Type B pancreatic cell (in vitro differentiated cells): ENCODE measurements around the gene PHYHIPL. TPM values are rescaled to one million over a fixed set of nuclear protein-coding genes. Genes with fewer than 3 reads are reported as not detected.

Experiments used
- DNase-seq: peaks from one replicate; pipeline ENCODE4 v3.0.0; 2021; ENCODE audit warnings: mixed read lengths; ENCODE audit not compliant: unreplicated experiment; ENCODE audit errors: extremely low spot score
- H3K27ac Mint-ChIP-seq: 2 replicates; pipeline ENCODE4 v1.8.0; 2021; ENCODE audit warnings: mild to moderate bottlenecking, mixed read lengths
- H3K27me3 Mint-ChIP-seq: 2 replicates; pipeline ENCODE4 v1.8.0; 2021; ENCODE audit warnings: mixed read lengths
- H3K36me3 Mint-ChIP-seq: 2 replicates; pipeline ENCODE4 v1.8.0; 2021; ENCODE audit warnings: mixed read lengths
- H3K4me1 Mint-ChIP-seq: one replicate; pipeline ENCODE4 v1.8.0; 2021; ENCODE audit warnings: mixed read lengths; ENCODE audit not compliant: unreplicated experiment
- H3K4me3 Mint-ChIP-seq: 2 replicates; pipeline ENCODE4 v1.8.0; 2021; ENCODE audit warnings: mild to moderate bottlenecking, mixed read lengths
- H3K9me3 Mint-ChIP-seq: 2 replicates; pipeline ENCODE4 v1.8.0; 2021; ENCODE audit warnings: mixed read lengths
- CTCF ChIP-seq: fragments of 200-600 bp; sonication (generic); conservative IDR thresholded peaks from 2 replicates; pipeline ENCODE4 v1.5.0; 2021; ENCODE audit warnings: antibody characterized with exemption, mild to moderate bottlenecking
- total RNA-seq: library from RNA; stranded (reverse); gene quantifications from 2 replicates; pipeline ENCODE4 v1.2.1, GENCODE V29; 2021; ENCODE audit warnings: low replicate concordance

The PHYHIPL gene
- total RNA-seq, 1 donor from 2014 or later: 14.3 TPM

GRCh38 chr10:59148701-59149100 lies 27.7 kb upstream of the PHYHIPL start:
- Mint-ChIP-seq H3K36me3 (no peaks in the 10 kb centered on the region), H3K4me1 (peaks cover under 1% of the 10 kb centered on the region), H3K4me3 (no peak overlapping the region), H3K27ac (no peak overlapping the region), H3K27me3 (no peaks in the 10 kb centered on the region), H3K9me3 (peaks cover 4% of the 10 kb centered on the region)
- DNase-seq: no peak
- no peak for TF ChIP-seq CTCF

- no peak for TF ChIP-seq CTCF
- H3K27me3 Mint-ChIP-seq: no peaks in the 10 kb centered on the region
- no peaks in the 10 kb centered on the region for H3K36me3 Mint-ChIP-seq
- no peaks in the 10 kb centered on the region for H3K4me1 Mint-ChIP-seq
- no peak overlapping the region for H3K4me3 Mint-ChIP-seq
- DNase-seq: no peak
- H3K27ac Mint-ChIP-seq: no peak overlapping the region
- H3K9me3 Mint-ChIP-seq: no peaks in the 10 kb centered on the region
These were observed 20.9 kb upstream of the PHYHIPL start for GRCh38 chr10:59155556-59155955.

GRCh38 chr10:59167512-59167911 lies 8.9 kb upstream of the PHYHIPL start:
- TF ChIP-seq CTCF: no peak
- no peak for DNase-seq
- Mint-ChIP-seq H3K36me3 (no peaks in the 10 kb centered on the region), H3K9me3 (peaks cover 17% of the 10 kb centered on the region), H3K27ac (no peak overlapping the region), H3K4me1 (no peaks in the 10 kb centered on the region), H3K27me3 (no peaks in the 10 kb centered on the region), H3K4me3 (no peak overlapping the region)

- Mint-ChIP-seq H3K9me3 (peaks cover 20% of the 10 kb centered on the region), H3K4me1 (peaks cover 5% of the 10 kb centered on the region), H3K27ac (no peak overlapping the region), H3K36me3 (peaks cover 5% of the 10 kb centered on the region), H3K4me3 (no peak overlapping the region), H3K27me3 (peaks cover 9% of the 10 kb centered on the region)
- no peak for TF ChIP-seq CTCF
- no peak for DNase-seq
These were observed 3.9 kb upstream of the PHYHIPL start for GRCh38 chr10:59172567-59172966.

GRCh38 chr10:59173414-59173813 lies 3.0 kb upstream of the PHYHIPL start:
- peaks cover 5% of the 10 kb centered on the region for H3K36me3 Mint-ChIP-seq

More at GRCh38 chr10:59173414-59173813, 3.0 kb upstream of the PHYHIPL start:
- H3K9me3 Mint-ChIP-seq: peaks cover 15% of the 10 kb centered on the region
- no peak for TF ChIP-seq CTCF
- peak overlapping the region; percentile 89 for H3K27ac Mint-ChIP-seq
- peak overlapping the region; percentile 77 for H3K4me3 Mint-ChIP-seq
- peaks cover 6% of the 10 kb centered on the region for H3K4me1 Mint-ChIP-seq
- DNase-seq: no peak
- peaks cover 9% of the 10 kb centered on the region for H3K27me3 Mint-ChIP-seq
